ENCODE data around the gene CFAP90. TPM values are rescaled to one million over a fixed set of nuclear protein-coding genes. Genes with fewer than 3 reads are reported as not detected.

The CFAP90 gene
- total RNA-seq, 4 donors from 2014 or later = not detected

DNA sequence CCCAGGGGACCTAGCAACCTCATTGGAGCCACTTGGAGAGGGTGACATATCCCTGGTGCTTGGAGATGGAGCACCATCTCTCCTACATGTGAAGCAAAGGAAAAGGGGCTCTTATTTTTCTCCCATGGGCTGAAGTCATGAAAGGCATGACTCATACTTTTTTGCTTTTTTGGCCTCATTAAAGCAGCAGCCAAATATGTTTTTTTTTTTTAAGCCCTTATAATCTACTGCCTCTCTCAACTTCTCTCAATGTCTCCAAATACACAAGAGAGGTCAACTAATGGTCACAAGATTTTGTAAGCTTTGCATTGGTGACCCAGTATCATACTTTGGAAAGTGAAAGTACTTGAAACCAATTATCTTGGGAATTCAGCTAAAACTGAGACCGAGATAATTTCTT, 1.6 kb upstream of the CFAP90 start:
- H3K9me3 ChIP-seq = no peaks in the 10 kb centered on the region

DNA sequence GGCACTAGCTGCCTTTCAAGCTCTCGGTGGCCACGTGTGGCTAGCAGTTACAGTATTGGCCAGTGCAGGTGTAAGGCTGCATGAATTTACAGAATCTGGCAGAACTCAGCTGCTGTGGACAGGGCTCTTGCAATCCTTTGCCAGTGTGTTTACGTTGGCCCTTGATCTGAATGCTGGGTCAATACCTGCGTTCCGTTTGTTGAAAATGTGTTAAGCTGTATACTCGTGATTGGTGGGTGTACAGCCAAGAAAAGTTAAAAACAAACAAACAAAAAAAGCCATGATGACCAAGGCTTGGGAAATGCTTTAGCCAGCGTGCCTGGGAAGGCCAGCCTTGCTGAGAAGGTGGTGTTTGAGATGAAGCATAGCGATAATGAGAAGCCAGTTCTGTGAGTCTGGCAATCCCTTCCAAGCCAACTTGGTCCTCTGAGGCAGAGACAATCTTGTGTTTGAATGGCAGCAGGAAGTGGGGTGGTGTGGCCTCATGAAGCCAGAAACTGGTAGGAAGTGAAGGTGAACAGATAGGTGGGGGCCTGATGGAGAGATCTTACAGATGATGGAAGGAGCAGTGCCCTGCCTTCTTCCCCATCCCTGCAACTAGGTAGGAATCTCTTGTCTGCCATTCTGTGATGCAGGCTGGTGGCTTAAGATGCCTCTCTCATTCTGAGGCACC, 820 bp upstream of the CFAP90 start:
- no peak overlapping the region for H3K4me3 ChIP-seq
- no peaks in the 10 kb centered on the region for H3K9me3 ChIP-seq
- WGBS, 2 donors = 85 to 92% methylated on average over 8 of the region's 8 CpGs
- H3K4me1 ChIP-seq = peaks cover 0 to 29% (median 5%) of the 10 kb centered on the region in 4 donors
- H3K36me3 ChIP-seq = no peaks in the 10 kb centered on the region
- peak overlapping the region in 1 of 4 donors; percentile 28 for H3K27ac ChIP-seq
- TF ChIP-seq, protein P1, sequence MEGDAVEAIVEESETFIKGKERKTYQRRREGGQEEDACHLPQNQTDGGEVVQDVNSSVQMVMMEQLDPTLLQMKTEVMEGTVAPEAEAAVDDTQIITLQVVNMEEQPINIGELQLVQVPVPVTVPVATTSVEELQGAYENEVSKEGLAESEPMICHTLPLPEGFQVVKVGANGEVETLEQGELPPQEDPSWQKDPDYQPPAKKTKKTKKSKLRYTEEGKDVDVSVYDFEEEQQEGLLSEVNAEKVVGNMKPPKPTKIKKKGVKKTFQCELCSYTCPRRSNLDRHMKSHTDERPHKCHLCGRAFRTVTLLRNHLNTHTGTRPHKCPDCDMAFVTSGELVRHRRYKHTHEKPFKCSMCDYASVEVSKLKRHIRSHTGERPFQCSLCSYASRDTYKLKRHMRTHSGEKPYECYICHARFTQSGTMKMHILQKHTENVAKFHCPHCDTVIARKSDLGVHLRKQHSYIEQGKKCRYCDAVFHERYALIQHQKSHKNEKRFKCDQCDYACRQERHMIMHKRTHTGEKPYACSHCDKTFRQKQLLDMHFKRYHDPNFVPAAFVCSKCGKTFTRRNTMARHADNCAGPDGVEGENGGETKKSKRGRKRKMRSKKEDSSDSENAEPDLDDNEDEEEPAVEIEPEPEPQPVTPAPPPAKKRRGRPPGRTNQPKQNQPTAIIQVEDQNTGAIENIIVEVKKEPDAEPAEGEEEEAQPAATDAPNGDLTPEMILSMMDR (IDR thresholded peaks at IDR 0.05) = no peak
- no peak for TF ChIP-seq POLR2A (IDR thresholded peaks at IDR 0.05)
- no peak for TF ChIP-seq EP300 (IDR thresholded peaks at IDR 0.05)
- H3K27me3 ChIP-seq = peaks cover 0 to 12% of the 10 kb centered on the region in 2 donors
- DNase-seq (ENCODE audit: low spot score in 2 of 2) = no peak

More for the DNA sequence above, 1.6 kb upstream of the CFAP90 start:
- H3K36me3 ChIP-seq = peaks cover 0 to under 1% (median 0%) of the 10 kb centered on the region in 3 donors
- H3K27ac ChIP-seq = peak overlapping the region in 1 of 4 donors; percentile 28
- H3K4me1 ChIP-seq = peaks cover 0 to 29% (median 5%) of the 10 kb centered on the region in 4 donors
- H3K27me3 ChIP-seq = peaks cover 0 to 9% of the 10 kb centered on the region in 2 donors
- no peak overlapping the region for H3K4me3 ChIP-seq
- no peak for TF ChIP-seq POLR2A (IDR thresholded peaks at IDR 0.05)
- TF ChIP-seq, protein P1 (IDR thresholded peaks at IDR 0.05) = no peak
- 49 to 65% methylated on average over 1 of the region's 1 CpG for WGBS, 2 donors
- DNase-seq (ENCODE audit: low spot score in 2 of 2) = no peak

DNA sequence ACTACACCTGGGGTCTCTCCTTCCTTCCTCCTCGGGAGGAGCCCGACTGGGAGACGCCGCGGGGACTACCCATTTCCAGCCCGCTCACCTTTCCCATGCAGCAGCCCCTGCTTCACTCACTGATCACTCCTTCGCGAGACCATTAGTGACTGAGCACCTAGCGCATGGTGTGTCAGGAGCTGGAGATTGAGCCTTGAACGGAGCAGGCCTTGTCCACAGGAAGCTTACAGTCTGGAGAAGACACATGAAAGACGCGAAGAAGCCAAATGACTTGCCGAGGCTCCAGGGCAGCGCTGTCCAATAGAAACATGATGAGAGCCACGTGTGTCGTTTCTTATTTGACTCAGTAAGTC, 283 bp upstream of the CFAP90 start:
- 57 to 63% methylated on average over 16 of the region's 16 CpGs for WGBS, 2 donors
- H3K27me3 ChIP-seq = peaks cover 0 to 12% of the 10 kb centered on the region in 2 donors
- no peak for DNase-seq (ENCODE audit: low spot score in 2 of 2)
- peaks cover 0 to 29% (median 5%) of the 10 kb centered on the region in 4 donors for H3K4me1 ChIP-seq
- H3K9me3 ChIP-seq = no peaks in the 10 kb centered on the region
- H3K27ac ChIP-seq = no peak overlapping the region
- H3K4me3 ChIP-seq = peak overlapping the region in 3 of 4 donors; percentile 35 to 61 (median 53)
- TF ChIP-seq EP300 (IDR thresholded peaks at IDR 0.05) = no peak
- TF ChIP-seq, protein P1 (IDR thresholded peaks at IDR 0.05) = no peak
- TF ChIP-seq POLR2A (IDR thresholded peaks at IDR 0.05) = no peak
- no peaks in the 10 kb centered on the region for H3K36me3 ChIP-seq

DNA sequence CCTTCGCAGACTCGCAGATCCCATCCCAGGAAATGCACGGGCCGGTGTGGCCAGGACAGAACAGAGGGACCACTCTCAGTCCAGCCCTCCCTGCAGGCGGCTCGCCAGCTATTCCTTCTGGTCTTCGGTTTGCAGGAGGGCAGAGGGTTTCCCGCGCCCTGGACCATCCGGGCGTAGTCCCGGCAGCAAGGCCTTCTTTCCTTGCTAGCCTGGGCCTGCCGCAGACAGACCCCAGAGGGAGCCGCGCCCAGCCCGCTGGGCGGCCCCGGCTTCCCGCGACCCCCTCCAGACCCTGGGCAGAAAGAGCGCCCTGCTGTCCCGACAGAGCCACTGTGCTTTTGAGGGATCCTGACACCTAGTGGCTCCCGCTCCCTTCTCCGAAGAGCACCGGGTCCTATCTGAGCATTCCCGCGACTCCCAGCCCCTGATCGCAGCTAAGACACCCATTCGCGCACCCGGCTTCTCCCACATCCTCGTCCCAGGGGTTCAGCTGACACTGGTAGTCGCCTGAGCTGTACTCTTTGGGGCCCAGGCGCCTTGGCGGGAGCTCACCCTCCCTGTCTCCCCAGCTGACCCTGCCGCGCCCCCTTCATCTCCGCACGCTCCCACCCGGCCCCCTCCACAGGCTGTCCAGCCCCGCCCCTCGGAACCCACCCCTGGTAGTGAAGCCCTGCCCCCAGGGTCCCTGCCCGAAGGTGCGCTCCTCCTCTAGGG, 1.1 kb downstream of the CFAP90 start:
- peak overlapping the region; percentile 35 to 61 (median 47) for H3K4me3 ChIP-seq
- DNase-seq (ENCODE audit: low spot score in 2 of 2) = no peak
- TF ChIP-seq POLR2A (IDR thresholded peaks at IDR 0.05) = no peak
- TF ChIP-seq, protein P1 (IDR thresholded peaks at IDR 0.05) = peak in 1 of 5 experiments; percentile 8
- no peaks in the 10 kb centered on the region for H3K36me3 ChIP-seq
- peaks cover 0 to 29% (median 5%) of the 10 kb centered on the region in 4 donors for H3K4me1 ChIP-seq
- WGBS, 2 donors = 3 to 6% methylated on average over 33 to 36 of the region's 44 CpGs
- no peak overlapping the region for H3K27ac ChIP-seq
- peaks cover 0 to 12% of the 10 kb centered on the region in 2 donors for H3K27me3 ChIP-seq
- H3K9me3 ChIP-seq = no peaks in the 10 kb centered on the region

DNA sequence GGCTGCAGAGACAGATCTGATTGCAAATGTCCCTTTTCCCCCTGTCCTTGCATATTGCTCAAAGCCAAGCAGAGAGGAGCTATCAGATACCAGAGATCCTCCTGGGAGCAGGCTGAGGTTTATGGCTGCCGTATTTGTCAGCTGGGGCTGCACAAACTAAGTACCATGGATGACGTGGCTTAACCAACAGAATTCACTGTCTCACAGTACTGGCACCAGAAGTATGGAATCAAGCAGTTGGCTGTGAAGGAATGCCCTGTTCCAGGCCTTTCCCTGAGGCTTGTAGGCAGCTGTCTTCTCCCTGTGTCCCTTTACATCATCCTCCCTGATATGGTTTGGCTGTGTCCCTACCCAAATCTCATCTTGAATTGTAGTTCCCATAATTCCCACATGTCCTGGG, 2.6 kb downstream of the CFAP90 start:
- Histone ChIP-seq H3K9me3 (no peaks in the 10 kb centered on the region), H3K4me1 (peaks cover 0 to 29% (median 5%) of the 10 kb centered on the region in 4 donors), H3K27ac (no peak overlapping the region), H3K4me3 (no peak overlapping the region), H3K27me3 (peaks cover 0 to 12% of the 10 kb centered on the region in 2 donors), H3K36me3 (no peaks in the 10 kb centered on the region)
- no peak for DNase-seq (ENCODE audit: low spot score in 2 of 2)
- 60 to 83% methylated on average over 2 of the region's 2 CpGs for WGBS, 2 donors
- TF ChIP-seq, protein P1 (IDR thresholded peaks at IDR 0.05) = no peak
- TF ChIP-seq POLR2A (IDR thresholded peaks at IDR 0.05) = no peak
- no peak for TF ChIP-seq EP300 (IDR thresholded peaks at IDR 0.05)

All from tibial nerve (tissue), 4 donors.